Astrocyte (in vitro differentiated cells and primary cell): ENCODE measurements around the gene MREG.

Experiments
- CTCF ChIP-seq: IDR thresholded peaks from 2 replicates; pipeline ENCODE4 v1.5.1; 2011; ENCODE audit warnings: low read depth, mild to moderate bottlenecking, inconsistent platforms, low read length, moderate library complexity; ENCODE audit not compliant: insufficient read depth
- EZH2 ChIP-seq: IDR thresholded peaks from 2 replicates; pipeline ENCODE4 v1.6.1; 2012; ENCODE audit warnings: mild to moderate bottlenecking, low read length, inconsistent platforms; ENCODE audit not compliant: insufficient read depth

GRCh38 chr2:215952860-215953637, 60.3 kb downstream of the MREG start:
- TF ChIP-seq CTCF (no peak), EZH2 (no peak)
